ENCODE results near the gene RSF1. TPM values are rescaled to one million over a fixed set of nuclear protein-coding genes. Genes with fewer than 3 reads are reported as not detected.
A peak's percentile ranks its signal among the peaks of the same experiment; 100 is the strongest.

The RSF1 gene
- total and polyA plus RNA-seq, 5 donors from 2014 or later = 26.7 to 107 (median 33.0) TPM

- Mint-ChIP-seq H3K27ac (peak overlapping the region in 2 of 3 donors; percentile 93 to 98), H3K4me1 (peaks cover 8 to 36% (median 28%) of the 10 kb centered on the region in 4 donors)
- peak overlapping the region; percentile 93 for H3K27ac ChIP-seq (ENCODE audit: insufficient read depth, low read length, poor library complexity, severe bottlenecking)
These were observed 878 bp upstream of the RSF1 start for GRCh38 chr11:77821349-77821851.

GRCh38 chr11:77819921-77820564, 479 bp downstream of the RSF1 start:
- DNase-seq (peak in 2 of 3 donors; percentile 27 to 30), ATAC-seq (ENCODE audit: low read depth in 2 of 2) (peak; percentile 0 to 1)
- peak overlapping the region; percentile 98 to 100 (median 100) for H3K4me3 Mint-ChIP-seq
- peaks cover 8% of the 10 kb centered on the region for H3K27me3 Mint-ChIP-seq
- peak overlapping the region; percentile 93 for H3K27ac ChIP-seq (ENCODE audit: insufficient read depth, low read length, poor library complexity, severe bottlenecking)
- no peaks in the 10 kb centered on the region for H3K9me3 Mint-ChIP-seq
- H3K4me1 Mint-ChIP-seq = peaks cover 18 to 48% (median 37%) of the 10 kb centered on the region in 4 donors
- no peaks in the 10 kb centered on the region for H3K27me3 ChIP-seq (ENCODE audit: control insufficient read depth, insufficient read depth, low read length)
- H3K27ac Mint-ChIP-seq = peak overlapping the region; percentile 96 to 99 (median 98)
- no peaks in the 10 kb centered on the region for H3K9me3 ChIP-seq (ENCODE audit: control insufficient read depth in 2 of 2, low read length in 2 of 2)
- H3K4me3 ChIP-seq (ENCODE audit: low read depth, low read length) = peak overlapping the region; percentile 93
- peaks cover 3% of the 10 kb centered on the region for H3K36me3 Mint-ChIP-seq
- peaks cover 49% of the 10 kb centered on the region for H3K4me1 ChIP-seq (ENCODE audit: control insufficient read depth, insufficient read depth, low read length, poor library complexity, severe bottlenecking)
- H3K36me3 ChIP-seq (ENCODE audit: control insufficient read depth, insufficient read depth, low read length) = no peaks in the 10 kb centered on the region

More at GRCh38 chr11:77821349-77821851, 878 bp upstream of the RSF1 start:
- Mint-ChIP-seq H3K36me3 (peaks cover 4% of the 10 kb centered on the region), H3K9me3 (no peaks in the 10 kb centered on the region), H3K4me3 (peak overlapping the region; percentile 98 to 100 (median 100)), H3K27me3 (peaks cover 8% of the 10 kb centered on the region)
- no peaks in the 10 kb centered on the region for H3K36me3 ChIP-seq (ENCODE audit: control insufficient read depth, insufficient read depth, low read length)
- peak overlapping the region; percentile 88 for H3K4me3 ChIP-seq (ENCODE audit: low read depth, low read length)
- DNase-seq = peak in 2 of 3 donors; percentile 2 to 16
- H3K9me3 ChIP-seq (ENCODE audit: control insufficient read depth in 2 of 2, low read length in 2 of 2) = no peaks in the 10 kb centered on the region
- ATAC-seq (ENCODE audit: low read depth in 2 of 2) = no peak
- H3K27me3 ChIP-seq (ENCODE audit: control insufficient read depth, insufficient read depth, low read length) = no peaks in the 10 kb centered on the region
- peaks cover 41% of the 10 kb centered on the region for H3K4me1 ChIP-seq (ENCODE audit: control insufficient read depth, insufficient read depth, low read length, poor library complexity, severe bottlenecking)

- peak; percentile 76 to 94 (median 85) for DNase-seq
- Histone ChIP-seq H3K27me3 (ENCODE audit: control insufficient read depth, insufficient read depth, low read length) (no peaks in the 10 kb centered on the region), H3K36me3 (ENCODE audit: control insufficient read depth, insufficient read depth, low read length) (no peaks in the 10 kb centered on the region), H3K27ac (ENCODE audit: insufficient read depth, low read length, poor library complexity, severe bottlenecking) (peak overlapping the region; percentile 93), H3K4me1 (ENCODE audit: control insufficient read depth, insufficient read depth, low read length, poor library complexity, severe bottlenecking) (peaks cover 49% of the 10 kb centered on the region), H3K9me3 (ENCODE audit: control insufficient read depth in 2 of 2, low read length in 2 of 2) (peaks cover 0 to 4% of the 10 kb centered on the region in 2 experiments), H3K4me3 (ENCODE audit: low read depth, low read length) (peak overlapping the region; percentile 93)
- peak; percentile 63 to 67 for ATAC-seq (ENCODE audit: low read depth in 2 of 2)
- Mint-ChIP-seq H3K27ac (peak overlapping the region; percentile 96 to 99 (median 98)), H3K4me3 (peak overlapping the region; percentile 94 to 100 (median 99)), H3K27me3 (peaks cover 8% of the 10 kb centered on the region), H3K4me1 (peaks cover 18 to 52% (median 41%) of the 10 kb centered on the region in 4 donors), H3K9me3 (peaks cover 0 to 2% (median 0%) of the 10 kb centered on the region in 7 donors), H3K36me3 (peaks cover 7% of the 10 kb centered on the region)
These were observed 1.1 kb downstream of the RSF1 start for GRCh38 chr11:77819411-77819920.

DNA sequence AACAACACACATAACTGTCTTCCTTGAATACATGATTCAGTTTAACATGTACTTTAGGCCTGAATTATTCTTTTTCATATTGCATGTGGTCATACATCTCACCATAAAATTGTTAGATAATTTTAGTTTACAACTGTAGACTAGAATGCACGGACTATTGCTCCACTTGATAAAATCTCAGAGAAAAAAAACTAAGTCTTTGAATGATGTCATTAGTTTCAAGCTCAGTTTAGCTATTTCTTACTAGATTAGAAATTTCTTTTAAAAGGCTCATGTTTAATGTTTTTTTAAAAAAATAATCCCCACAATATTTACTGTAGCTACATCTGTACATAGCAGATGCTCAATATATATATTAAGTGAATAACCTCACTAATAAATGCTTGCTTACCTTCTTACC, 5.1 kb downstream of the RSF1 start:
- H3K4me1 ChIP-seq (ENCODE audit: control insufficient read depth, insufficient read depth, low read length, poor library complexity, severe bottlenecking) = peaks cover 41% of the 10 kb centered on the region
- peak overlapping the region in 2 of 4 donors; percentile 48 to 51 for H3K4me3 Mint-ChIP-seq
- peaks cover 0 to 4% of the 10 kb centered on the region in 2 experiments for H3K9me3 ChIP-seq (ENCODE audit: control insufficient read depth in 2 of 2, low read length in 2 of 2)
- DNase-seq (no peak), ATAC-seq (ENCODE audit: low read depth in 2 of 2) (no peak)
- peaks cover 0 to 2% (median 0%) of the 10 kb centered on the region in 7 donors for H3K9me3 Mint-ChIP-seq
- H3K27ac ChIP-seq (ENCODE audit: insufficient read depth, low read length, poor library complexity, severe bottlenecking) = no peak overlapping the region
- H3K4me1 Mint-ChIP-seq = peaks cover 24 to 74% (median 48%) of the 10 kb centered on the region in 4 donors
- H3K36me3 Mint-ChIP-seq = peaks cover 23% of the 10 kb centered on the region
- peak overlapping the region; percentile 26 for H3K4me3 ChIP-seq (ENCODE audit: low read depth, low read length)
- peaks cover 13% of the 10 kb centered on the region for H3K36me3 ChIP-seq (ENCODE audit: control insufficient read depth, insufficient read depth, low read length)
- no peaks in the 10 kb centered on the region for H3K27me3 ChIP-seq (ENCODE audit: control insufficient read depth, insufficient read depth, low read length)
- H3K27ac Mint-ChIP-seq = no peak overlapping the region
- peaks cover under 1% of the 10 kb centered on the region for H3K27me3 Mint-ChIP-seq

DNA sequence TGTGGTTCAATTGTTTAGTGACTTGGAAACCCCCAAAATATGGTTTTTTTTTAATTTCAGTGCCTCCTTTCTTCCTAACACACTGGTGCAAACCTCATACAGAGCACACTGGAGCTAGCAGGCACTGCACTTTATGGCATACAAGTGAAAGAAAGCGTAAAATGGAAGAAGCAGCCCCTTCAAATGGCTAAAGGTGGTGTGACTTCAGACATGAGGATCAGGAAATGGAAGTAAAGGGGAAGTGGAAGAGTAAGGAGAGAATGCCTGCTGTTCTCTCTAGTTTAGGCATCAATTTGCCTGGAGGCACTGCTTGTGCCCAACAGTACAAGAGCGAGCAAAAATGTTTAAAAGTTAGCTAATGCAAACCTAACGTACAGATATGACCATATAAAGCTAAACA, 5.7 kb downstream of the RSF1 start:
- Mint-ChIP-seq H3K36me3 (peaks cover 27% of the 10 kb centered on the region), H3K9me3 (peaks cover 0 to 2% (median 0%) of the 10 kb centered on the region in 7 donors), H3K4me3 (peak overlapping the region in 3 of 4 donors; percentile 14 to 48 (median 29)), H3K4me1 (peaks cover 24 to 80% (median 53%) of the 10 kb centered on the region in 4 donors), H3K27ac (no peak overlapping the region), H3K27me3 (no peaks in the 10 kb centered on the region)
- Histone ChIP-seq H3K4me1 (ENCODE audit: control insufficient read depth, insufficient read depth, low read length, poor library complexity, severe bottlenecking) (peaks cover 40% of the 10 kb centered on the region), H3K27me3 (ENCODE audit: control insufficient read depth, insufficient read depth, low read length) (no peaks in the 10 kb centered on the region), H3K36me3 (ENCODE audit: control insufficient read depth, insufficient read depth, low read length) (peaks cover 19% of the 10 kb centered on the region), H3K4me3 (ENCODE audit: low read depth, low read length) (peak overlapping the region; percentile 8), H3K9me3 (ENCODE audit: control insufficient read depth in 2 of 2, low read length in 2 of 2) (peaks cover 0 to 4% of the 10 kb centered on the region in 2 experiments), H3K27ac (ENCODE audit: insufficient read depth, low read length, poor library complexity, severe bottlenecking) (no peak overlapping the region)
- DNase-seq (no peak), ATAC-seq (ENCODE audit: low read depth in 2 of 2) (no peak)

GRCh38 chr11:77813256-77813655, 7.3 kb downstream of the RSF1 start:
- Mint-ChIP-seq H3K27ac (no peak overlapping the region), H3K36me3 (peaks cover 35% of the 10 kb centered on the region), H3K4me1 (peaks cover 28 to 80% (median 55%) of the 10 kb centered on the region in 4 donors), H3K4me3 (no peak overlapping the region), H3K27me3 (no peaks in the 10 kb centered on the region), H3K9me3 (peaks cover 0 to 2% (median 0%) of the 10 kb centered on the region in 7 donors)
- H3K4me1 ChIP-seq (ENCODE audit: control insufficient read depth, insufficient read depth, low read length, poor library complexity, severe bottlenecking) = peaks cover 24% of the 10 kb centered on the region
- H3K36me3 ChIP-seq (ENCODE audit: control insufficient read depth, insufficient read depth, low read length) = peaks cover 24% of the 10 kb centered on the region
- no peaks in the 10 kb centered on the region for H3K27me3 ChIP-seq (ENCODE audit: control insufficient read depth, insufficient read depth, low read length)
- ATAC-seq (ENCODE audit: low read depth in 2 of 2) = no peak
- H3K27ac ChIP-seq (ENCODE audit: insufficient read depth, low read length, poor library complexity, severe bottlenecking) = no peak overlapping the region
- peaks cover 0 to 4% of the 10 kb centered on the region in 2 experiments for H3K9me3 ChIP-seq (ENCODE audit: control insufficient read depth in 2 of 2, low read length in 2 of 2)
- H3K4me3 ChIP-seq (ENCODE audit: low read depth, low read length) = no peak overlapping the region
- DNase-seq = no peak

- DNase-seq = no peak
- peak overlapping the region in 2 of 3 donors; percentile 4 to 97 for H3K27ac Mint-ChIP-seq
- Histone ChIP-seq H3K27ac (ENCODE audit: insufficient read depth, low read length, poor library complexity, severe bottlenecking) (no peak overlapping the region), H3K36me3 (ENCODE audit: control insufficient read depth, insufficient read depth, low read length) (peaks cover 22% of the 10 kb centered on the region), H3K27me3 (ENCODE audit: control insufficient read depth, insufficient read depth, low read length) (no peaks in the 10 kb centered on the region), H3K4me3 (ENCODE audit: low read depth, low read length) (peak overlapping the region; percentile 17), H3K9me3 (ENCODE audit: control insufficient read depth in 2 of 2, low read length in 2 of 2) (no peaks in the 10 kb centered on the region), H3K4me1 (ENCODE audit: control insufficient read depth, insufficient read depth, low read length, poor library complexity, severe bottlenecking) (peaks cover 21% of the 10 kb centered on the region)
- H3K9me3 Mint-ChIP-seq = no peaks in the 10 kb centered on the region
- H3K4me3 Mint-ChIP-seq = peak overlapping the region in 1 of 4 donors; percentile 17
- H3K36me3 Mint-ChIP-seq = peaks cover 41% of the 10 kb centered on the region
- no peaks in the 10 kb centered on the region for H3K27me3 Mint-ChIP-seq
- peaks cover 22 to 75% (median 54%) of the 10 kb centered on the region in 4 donors for H3K4me1 Mint-ChIP-seq
- no peak for ATAC-seq (ENCODE audit: low read depth in 2 of 2)
These were observed 13.5 kb downstream of the RSF1 start for GRCh38 chr11:77806993-77807392.
